ENCODE measurements around the gene ZSCAN4.

The ZSCAN4 gene

DNA sequence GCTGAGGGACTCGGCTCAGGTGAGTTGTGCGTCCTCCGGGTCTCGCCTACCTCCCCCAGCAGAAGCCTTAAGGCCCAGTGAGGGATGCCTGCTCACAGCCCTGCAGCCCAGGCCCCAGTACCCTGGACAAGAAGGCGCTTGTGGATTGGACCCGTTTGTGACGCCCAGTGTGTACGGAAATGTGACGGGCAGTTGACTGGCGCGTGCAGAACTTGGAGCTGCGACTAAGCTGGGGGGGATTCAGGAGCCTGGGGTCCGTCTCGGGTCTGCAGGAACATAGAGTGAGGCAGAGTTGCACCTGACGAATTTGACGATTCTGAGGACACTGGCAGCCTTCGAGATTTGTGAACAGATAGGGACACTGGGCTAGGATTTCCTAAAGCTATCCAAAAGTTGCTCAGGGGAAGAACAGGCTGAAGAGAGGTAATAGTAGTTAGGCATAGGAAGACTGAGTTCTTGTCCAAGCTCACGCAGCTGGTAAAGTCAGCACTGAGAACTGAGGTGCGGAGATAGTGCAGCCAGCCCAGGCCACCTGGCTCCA, 13.6 kb downstream of the ZSCAN4 start:
- no peak for DNase-seq

DNA sequence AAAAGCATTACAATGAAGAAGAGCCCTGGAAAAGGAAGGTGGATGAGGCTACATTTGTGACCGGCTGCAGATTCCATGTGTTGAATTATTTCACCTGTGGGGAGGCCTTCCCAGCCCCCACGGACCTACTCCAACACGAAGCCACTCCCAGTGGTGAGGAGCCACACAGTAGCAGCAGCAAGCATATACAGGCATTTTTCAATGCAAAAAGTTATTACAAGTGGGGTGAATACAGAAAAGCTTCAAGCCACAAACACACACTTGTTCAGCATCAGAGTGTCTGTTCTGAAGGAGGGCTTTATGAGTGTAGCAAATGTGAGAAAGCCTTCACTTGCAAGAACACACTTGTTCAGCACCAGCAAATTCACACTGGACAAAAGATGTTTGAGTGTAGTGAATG, 18.0 kb downstream of the ZSCAN4 start:
- no peak for DNase-seq

DNA sequence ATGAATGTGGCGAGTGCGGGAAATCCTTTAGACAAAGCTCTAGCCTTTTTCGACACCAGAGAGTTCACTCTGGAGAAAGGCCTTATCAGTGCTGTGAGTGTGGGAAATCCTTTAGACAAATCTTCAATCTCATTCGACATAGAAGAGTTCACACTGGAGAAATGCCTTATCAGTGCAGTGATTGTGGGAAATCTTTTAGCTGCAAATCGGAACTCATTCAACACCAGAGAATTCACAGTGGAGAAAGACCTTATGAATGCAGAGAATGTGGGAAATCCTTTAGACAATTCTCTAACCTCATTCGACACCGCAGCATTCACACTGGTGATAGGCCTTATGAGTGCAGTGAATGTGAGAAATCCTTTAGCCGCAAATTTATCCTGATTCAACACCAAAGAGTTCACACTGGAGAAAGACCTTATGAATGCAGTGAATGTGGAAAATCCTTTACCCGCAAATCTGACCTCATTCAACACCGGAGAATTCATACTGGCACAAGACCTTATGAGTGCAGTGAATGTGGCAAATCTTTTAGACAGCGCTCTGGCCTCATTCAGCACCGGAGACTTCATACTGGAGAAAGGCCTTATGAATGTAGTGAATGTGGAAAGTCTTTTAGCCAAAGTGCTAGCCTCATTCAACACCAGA, 18.8 kb downstream of the ZSCAN4 start:
- DNase-seq, result no peak

DNA sequence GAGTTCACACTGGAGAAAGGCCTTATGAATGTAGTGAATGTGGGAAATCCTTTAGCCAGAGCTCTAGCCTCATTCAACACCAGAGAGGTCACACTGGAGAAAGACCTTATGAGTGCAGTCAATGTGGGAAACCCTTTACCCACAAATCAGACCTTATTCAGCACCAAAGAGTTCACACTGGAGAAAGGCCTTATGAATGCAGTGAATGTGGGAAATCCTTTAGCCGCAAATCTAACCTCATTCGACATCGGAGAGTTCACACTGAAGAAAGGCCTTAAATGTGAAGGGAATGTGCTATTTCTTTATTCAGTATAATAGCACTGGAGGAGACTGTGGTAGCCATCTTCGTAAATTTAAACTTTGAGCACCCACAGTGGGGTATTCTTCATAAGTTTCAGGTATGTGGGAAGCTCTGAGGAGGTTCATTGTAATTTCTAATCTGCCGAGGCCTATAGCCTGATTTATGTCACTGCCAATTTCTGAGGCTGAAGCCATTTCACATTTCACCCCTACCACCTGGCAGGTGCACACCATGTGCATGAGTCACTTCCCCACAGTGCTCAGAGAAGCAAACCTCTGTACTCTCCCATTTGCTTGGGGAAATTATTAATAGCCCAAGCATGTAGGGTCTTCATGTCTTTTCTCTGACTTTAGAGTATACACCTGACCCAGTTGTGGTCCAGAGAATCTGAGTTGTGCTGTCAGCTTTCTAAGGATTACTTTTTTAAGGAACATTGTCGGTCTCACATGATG, 19.5 kb downstream of the ZSCAN4 start:
- DNase-seq, result no peak

DNA sequence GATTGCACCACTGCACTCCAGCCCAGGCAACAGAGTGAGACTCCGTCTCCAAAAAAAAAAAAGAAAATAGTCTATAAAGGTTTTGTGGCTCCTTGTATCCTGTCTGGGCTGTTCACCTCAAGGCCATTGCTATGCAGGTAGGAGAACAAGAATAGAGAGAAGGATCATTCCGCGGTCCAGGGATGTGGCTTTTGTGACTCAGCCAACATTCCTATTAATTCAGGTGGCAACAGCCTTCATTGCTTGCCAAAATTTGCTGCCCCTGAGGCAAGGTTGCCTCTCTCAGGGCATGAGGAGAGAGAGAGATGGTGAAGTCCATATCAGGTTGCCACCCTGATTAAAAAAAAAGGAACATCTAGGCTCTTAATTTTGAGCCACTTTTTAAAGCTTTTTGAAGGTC, 21.0 kb downstream of the ZSCAN4 start:
- no peak for DNase-seq

DNA sequence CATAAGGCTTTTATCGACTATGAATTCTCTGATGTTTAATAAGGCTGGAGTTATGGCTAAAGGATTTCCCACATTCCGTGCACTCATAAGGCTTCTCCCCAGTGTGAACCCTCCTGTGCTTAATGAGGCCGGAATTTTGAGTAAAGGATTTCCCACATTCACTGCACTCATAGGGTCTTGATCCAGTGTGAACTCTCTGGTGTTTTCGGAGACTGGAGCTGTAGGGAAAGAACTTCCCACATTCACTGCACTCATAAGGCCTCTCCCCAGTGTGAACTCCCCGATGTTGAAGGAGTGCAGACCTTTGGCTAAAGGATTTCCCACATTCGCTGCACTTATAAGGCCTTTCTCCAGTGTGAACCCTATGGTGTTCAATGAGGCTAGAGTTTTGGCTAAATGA, 32.9 kb downstream of the ZSCAN4 start:
- no peak for DNase-seq

DNA sequence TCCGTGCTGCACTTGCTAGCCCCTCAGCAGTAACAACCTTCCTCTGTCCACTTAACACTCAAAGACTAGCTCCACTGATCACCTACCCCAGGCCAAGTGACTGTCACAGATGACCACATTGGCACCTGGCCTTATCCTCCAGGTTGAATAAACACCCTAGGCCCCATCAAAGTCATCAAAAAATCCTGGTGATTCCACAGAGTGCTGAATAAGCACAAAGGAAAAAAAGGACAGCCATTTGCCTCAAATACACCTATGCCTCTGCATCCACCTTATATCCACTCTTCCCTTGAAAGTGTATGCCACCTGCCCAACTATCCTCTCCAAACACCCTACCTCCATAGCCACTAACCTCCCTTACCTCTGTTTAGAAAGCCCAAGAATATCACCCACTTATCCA, 37.6 kb downstream of the ZSCAN4 start:
- no peak for DNase-seq

DNA sequence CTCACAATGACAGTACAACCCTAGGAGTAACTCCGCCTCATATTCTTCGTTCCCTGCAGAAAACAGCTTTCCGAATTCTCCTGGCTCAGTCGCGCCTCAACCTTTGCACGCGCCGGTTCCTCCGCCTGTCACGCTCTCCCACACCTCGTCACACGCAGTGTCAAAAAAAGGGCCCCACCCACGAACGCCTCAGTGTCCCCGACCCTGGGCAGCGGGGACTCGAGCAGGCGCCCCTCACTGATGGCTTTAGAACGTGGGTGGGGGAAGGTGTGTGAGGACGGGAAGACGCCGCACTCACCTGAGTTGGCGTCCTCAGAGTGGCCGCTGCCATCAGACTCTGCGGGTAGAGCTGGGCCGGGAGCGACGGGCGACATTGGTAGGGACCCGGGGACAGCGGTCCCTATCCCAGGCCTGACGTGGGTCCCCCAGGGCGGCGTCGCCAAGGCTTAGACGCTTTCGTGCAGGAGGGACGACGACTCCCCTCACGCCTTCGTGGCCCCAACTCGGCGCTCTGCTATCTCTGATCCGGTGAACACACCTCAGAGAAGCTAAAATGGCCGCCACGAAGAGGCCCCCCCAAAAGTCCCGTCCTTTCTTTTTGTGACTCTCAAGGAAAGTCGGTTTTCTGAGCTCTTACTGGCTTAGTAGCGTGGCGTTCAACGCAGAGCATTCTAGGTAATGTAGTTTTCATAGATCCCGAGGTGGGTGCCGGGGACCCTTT, 40.1 kb downstream of the ZSCAN4 start, which contains the start of gene ZNF154:
Gene ZNF154, minus strand, starts transcription at position 564 of the 721 bp plus-strand sequence. Its CDS starts 233 bp downstream, at position 331.
- peak; percentile 96 for DNase-seq

DNA sequence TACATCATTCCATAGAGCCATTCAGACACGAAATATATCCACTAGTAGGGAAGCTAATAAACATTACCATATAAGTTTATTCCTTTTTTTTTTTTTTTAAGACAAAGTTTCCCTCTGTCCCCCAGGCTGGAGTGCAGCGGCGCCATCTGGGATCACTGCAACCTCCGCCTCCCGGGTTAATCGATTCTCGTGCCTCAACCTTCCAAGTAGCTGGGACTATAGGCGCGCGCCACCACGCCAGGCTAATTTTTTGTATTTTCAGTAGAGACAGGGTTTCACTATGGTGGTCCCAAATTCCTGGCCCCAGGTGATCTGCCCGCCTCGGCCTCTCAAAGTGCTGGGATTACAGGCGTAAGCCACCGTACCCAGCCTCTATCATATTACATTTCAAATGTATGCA, 40.9 kb downstream of the ZSCAN4 start:
- DNase-seq, result no peak

DNA sequence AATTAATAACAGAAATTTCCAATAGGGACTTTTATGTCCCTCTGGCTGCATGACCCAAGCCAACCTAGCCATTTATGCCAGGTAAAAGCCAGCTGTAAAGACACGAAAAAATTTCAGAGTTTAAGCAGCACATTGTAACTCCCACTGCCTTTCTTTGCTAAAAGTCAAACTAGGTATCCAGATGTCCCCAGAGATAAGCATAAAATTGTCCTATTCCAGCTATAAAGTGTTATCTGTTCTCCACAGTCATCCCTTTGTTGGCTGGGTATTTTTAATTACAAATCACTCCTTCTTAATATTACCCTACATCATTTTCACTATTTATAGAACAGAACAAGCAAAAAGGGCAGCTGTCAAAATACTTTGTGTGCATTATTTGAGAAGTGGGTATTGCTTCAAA, 43.5 kb downstream of the ZSCAN4 start:
- DNase-seq, result no peak

DNA sequence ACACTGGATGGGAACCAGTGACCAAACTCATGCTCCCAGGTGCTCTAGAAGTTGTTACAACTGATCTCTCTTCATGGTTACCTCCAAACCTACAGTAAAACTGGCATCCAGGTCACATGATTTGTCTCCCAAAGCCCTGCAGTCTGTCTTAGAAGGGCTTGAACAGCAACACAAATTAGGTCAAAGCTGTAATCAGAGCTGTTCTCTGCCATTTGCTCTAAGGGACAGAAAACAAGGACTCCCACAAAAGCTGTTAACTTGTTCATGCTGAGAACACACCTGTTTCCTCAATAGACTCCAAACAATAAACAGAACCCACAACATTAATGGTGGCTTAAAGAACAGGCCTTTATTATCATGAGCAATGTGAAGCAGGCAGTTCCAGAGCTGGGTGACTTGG, 50.7 kb downstream of the ZSCAN4 start:
- DNase-seq, result no peak

DNA sequence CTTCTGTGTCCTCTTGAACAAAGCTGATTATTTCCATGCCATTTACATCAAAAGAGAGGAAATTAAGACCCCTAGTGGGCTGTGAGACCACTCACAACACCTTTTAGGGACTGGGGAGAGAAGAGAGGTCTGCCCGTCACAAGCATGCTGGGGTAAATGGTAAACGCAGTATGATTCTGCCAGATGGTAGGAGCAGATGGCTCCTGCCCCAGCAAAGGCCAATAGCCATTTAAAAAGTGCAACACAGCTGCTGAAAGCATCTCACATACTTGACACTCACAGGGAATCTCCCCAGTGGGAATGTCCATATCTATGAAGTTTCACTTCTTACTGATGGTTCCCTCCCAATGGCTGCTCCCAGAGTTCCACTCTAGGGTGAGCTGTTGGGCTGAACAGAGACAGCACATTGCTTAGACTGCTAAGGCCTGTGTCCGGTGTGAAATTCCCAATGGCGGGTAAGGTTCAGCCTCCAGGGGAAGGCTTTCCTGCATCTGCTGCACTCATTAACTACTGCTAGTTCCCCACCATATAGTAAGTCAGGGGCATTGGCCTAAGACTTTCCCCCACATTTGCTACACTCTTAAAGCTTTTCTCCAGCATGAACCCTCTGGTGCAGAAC, 51.3 kb downstream of the ZSCAN4 start:
- peak; percentile 52 for DNase-seq

DNA sequence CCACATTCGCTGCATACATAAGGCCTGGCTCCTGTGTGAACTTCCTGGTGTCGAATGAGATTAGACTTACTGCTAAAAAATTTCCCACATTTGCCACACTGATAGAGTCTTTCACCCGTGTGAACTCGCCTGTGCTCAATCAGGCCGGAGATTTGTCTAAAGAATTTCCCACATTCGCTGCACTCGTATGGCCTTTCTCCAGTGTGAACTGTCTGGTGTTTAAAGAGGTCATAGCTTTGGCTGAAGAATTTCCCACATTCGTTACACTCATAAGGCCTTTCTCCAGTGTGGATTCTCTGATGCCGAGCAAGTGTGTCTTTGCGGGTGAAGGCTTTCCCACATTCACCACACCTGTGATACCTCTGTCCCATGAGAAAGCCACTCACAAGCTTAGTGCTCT, 52.1 kb downstream of the ZSCAN4 start:
- DNase-seq, result no peak
